Tibial nerve (tissue), 4 donors: ENCODE results near the gene ADGRL3. TPM values are rescaled to one million over a fixed set of nuclear protein-coding genes. Genes with fewer than 3 reads are reported as not detected.
A peak's percentile ranks its signal among the peaks of the same experiment; 100 is the strongest.

Experiments used
- DNase-seq, 2 donors: peaks; one replicate each; pipeline ENCODE4 v3.0.0-alpha.2; 2019; ENCODE audit warnings: low spot score in 2 of 2
- H3K27ac ChIP-seq, 4 donors: fragments of 200-600 bp; sonication (generic) in 3 of 4; one replicate each; pipeline ENCODE4 v1.5.1; 2017 to 2019; ENCODE audit warnings: mild to moderate bottlenecking in 1 of 4
- H3K27me3 ChIP-seq, 2 donors: fragments of 200-600 bp; sonication (generic) in 1 of 2; one replicate each; pipeline versions ENCODE4 v1.5.1 to v1.6.0; 2017 to 2019
- H3K36me3 ChIP-seq, 3 donors: fragments of 200-600 bp; sonication (generic); one replicate each; pipeline ENCODE4 v1.5.1; 2018 to 2019
- H3K4me1 ChIP-seq, 4 donors: fragments of 200-600 bp; sonication (generic) in 3 of 4; one replicate each; pipeline ENCODE4 v1.5.1; 2017 to 2019
- H3K4me3 ChIP-seq, 4 donors: fragments of 200-600 bp; sonication (generic) in 3 of 4; one replicate each; pipeline ENCODE4 v1.5.1; 2017 to 2019; ENCODE audit warnings: mild to moderate bottlenecking in 1 of 4, moderate library complexity in 1 of 4
- H3K9me3 ChIP-seq, 4 donors: fragments of 200-600 bp; sonication (generic) in 3 of 4; one replicate each; pipeline ENCODE4 v1.5.1; 2017 to 2019
- CTCF ChIP-seq, 5 experiments: fragments of 200-600 bp in 3 of 5; fragments of 450-650 bp in 2 of 5; sonication (generic) in 3 of 5; IDR thresholded peaks; one replicate each; pipeline ENCODE4 v1.5.1; 2016 to 2019; ENCODE audit warnings: antibody characterized with exemption in 5 of 5, mild to moderate bottlenecking in 3 of 5, moderate library complexity in 2 of 5
- EP300 ChIP-seq, 2 donors: sonication (generic); formaldehyde crosslinking; IDR thresholded peaks; one replicate each; pipeline ENCODE4 v1.6.1; 2017; ENCODE audit warnings: antibody characterized with exemption in 2 of 2, mild to moderate bottlenecking in 1 of 2
- POLR2A ChIP-seq, 2 donors: fragments of 450-650 bp; IDR thresholded peaks; one replicate each; pipeline ENCODE4 v1.6.1; 2017; ENCODE audit warnings: antibody characterized with exemption in 2 of 2, mild to moderate bottlenecking in 2 of 2, moderate library complexity in 2 of 2
- WGBS, 2 donors: methylation state at CpG; one replicate each; pipeline ENCODE4 v1.1.5; 2018; 5-methylcytosine and 5-hydroxymethylcytosine counted together
- total RNA-seq, 4 donors: library from RNA; depleted of rRNA; stranded (reverse); fragments of >200 nt; gene quantifications; one replicate each; pipeline ENCODE4 v1.1.0, GENCODE V29; 2016

The ADGRL3 gene
- total RNA-seq, 4 donors from 2014 or later = 20.1 to 51.3 (median 28.2) TPM

- DNase-seq = no peak
- Histone ChIP-seq H3K4me3 (no peak overlapping the region), H3K9me3 (no peaks in the 10 kb centered on the region), H3K36me3 (no peaks in the 10 kb centered on the region), H3K4me1 (peaks cover 0 to 9% (median 2%) of the 10 kb centered on the region in 4 donors), H3K27ac (peak overlapping the region in 2 of 4 donors; percentile 74 to 78), H3K27me3 (no peaks in the 10 kb centered on the region)
- TF ChIP-seq EP300 (IDR thresholded peaks at IDR 0.05) = peak in 1 of 2 donors; percentile 26
- no peak for TF ChIP-seq POLR2A (IDR thresholded peaks at IDR 0.05)
- no peak for TF ChIP-seq CTCF (IDR thresholded peaks at IDR 0.05)
- WGBS, 2 donors = 47 to 50% methylated on average over 2 of the region's 2 CpGs
These were observed 242.8 kb downstream of the ADGRL3 start for GRCh38 chr4:61442936-61443335.

GRCh38 chr4:61443813-61444510, 243.8 kb downstream of the ADGRL3 start:
- no peak for DNase-seq
- Histone ChIP-seq H3K27ac (peak overlapping the region; percentile 57 to 78 (median 71)), H3K27me3 (no peaks in the 10 kb centered on the region), H3K9me3 (no peaks in the 10 kb centered on the region), H3K36me3 (no peaks in the 10 kb centered on the region), H3K4me1 (peaks cover 0 to 14% (median 3%) of the 10 kb centered on the region in 4 donors), H3K4me3 (peak overlapping the region in 1 of 4 donors; percentile 2)
- no peak for TF ChIP-seq POLR2A (IDR thresholded peaks at IDR 0.05)
- peak in 1 of 2 donors; percentile 50 for TF ChIP-seq EP300 (IDR thresholded peaks at IDR 0.05)
- 46 to 60% methylated on average over 2 of the region's 2 CpGs for WGBS, 2 donors

- Histone ChIP-seq H3K9me3 (no peaks in the 10 kb centered on the region), H3K36me3 (no peaks in the 10 kb centered on the region), H3K4me3 (no peak overlapping the region), H3K27me3 (no peaks in the 10 kb centered on the region), H3K4me1 (peaks cover 0 to 14% (median 4%) of the 10 kb centered on the region in 4 donors), H3K27ac (peak overlapping the region in 3 of 4 donors; percentile 60 to 78 (median 74))
- 75 to 80% methylated on average over 2 of the region's 2 CpGs for WGBS, 2 donors
- no peak for DNase-seq
- no peak for TF ChIP-seq EP300 (IDR thresholded peaks at IDR 0.05)
These were observed 245.4 kb downstream of the ADGRL3 start for GRCh38 chr4:61445374-61446063.

GRCh38 chr4:61446941-61447340, 246.8 kb downstream of the ADGRL3 start:
- Histone ChIP-seq H3K4me1 (peaks cover 0 to 14% (median 5%) of the 10 kb centered on the region in 4 donors), H3K27me3 (no peaks in the 10 kb centered on the region), H3K9me3 (no peaks in the 10 kb centered on the region), H3K36me3 (no peaks in the 10 kb centered on the region), H3K27ac (peak overlapping the region in 3 of 4 donors; percentile 43 to 78 (median 67)), H3K4me3 (no peak overlapping the region)
- no peak for DNase-seq
- no peak for TF ChIP-seq EP300 (IDR thresholded peaks at IDR 0.05)
- TF ChIP-seq POLR2A (IDR thresholded peaks at IDR 0.05) = no peak
- no peak for TF ChIP-seq CTCF (IDR thresholded peaks at IDR 0.05)

GRCh38 chr4:61447918-61448317, 247.8 kb downstream of the ADGRL3 start:
- WGBS, 2 donors = 60 to 61% methylated on average over 1 of the region's 1 CpG
- Histone ChIP-seq H3K4me1 (peaks cover 0 to 14% (median 5%) of the 10 kb centered on the region in 4 donors), H3K36me3 (no peaks in the 10 kb centered on the region), H3K4me3 (no peak overlapping the region), H3K9me3 (no peaks in the 10 kb centered on the region), H3K27me3 (no peaks in the 10 kb centered on the region), H3K27ac (peak overlapping the region in 3 of 4 donors; percentile 9 to 78 (median 67))
- DNase-seq = no peak
- no peak for TF ChIP-seq EP300 (IDR thresholded peaks at IDR 0.05)
- no peak for TF ChIP-seq CTCF (IDR thresholded peaks at IDR 0.05)
- TF ChIP-seq POLR2A (IDR thresholded peaks at IDR 0.05) = no peak

- 54 to 69% methylated on average over 3 of the region's 3 CpGs for WGBS, 2 donors
- no peaks in the 10 kb centered on the region for H3K9me3 ChIP-seq
- no peak for TF ChIP-seq CTCF (IDR thresholded peaks at IDR 0.05)
- TF ChIP-seq POLR2A (IDR thresholded peaks at IDR 0.05) = no peak
- TF ChIP-seq EP300 (IDR thresholded peaks at IDR 0.05) = no peak
These were observed 251.8 kb downstream of the ADGRL3 start for GRCh38 chr4:61451935-61452334.

More at GRCh38 chr4:61451935-61452334, 251.8 kb downstream of the ADGRL3 start:
- H3K36me3 ChIP-seq = no peaks in the 10 kb centered on the region
- no peaks in the 10 kb centered on the region for H3K27me3 ChIP-seq
- H3K4me3 ChIP-seq = no peak overlapping the region
- DNase-seq = no peak
- H3K4me1 ChIP-seq = peaks cover 0 to 11% (median 3%) of the 10 kb centered on the region in 4 donors
- H3K27ac ChIP-seq = no peak overlapping the region
